HepG2 (cell line): ENCODE results near the gene TREML4. TPM values are rescaled to one million over a fixed set of nuclear protein-coding genes. Genes with fewer than 3 reads are reported as not detected.

Source experiments
- NR1H2 ChIP-seq: sonication (generic); formaldehyde crosslinking; IDR thresholded peaks from 2 replicates; pipeline ENCODE4 v1.8.1; 2022; ENCODE audit warnings: low read depth, missing genetic modification reagents, borderline replicate concordance
- polyA plus RNA-seq, 8 experiments: library from polyadenylated mRNA; depleted of rRNA in 3 of 8; stranded (reverse) in 7 of 8; unstranded in 1 of 8; fragments of >200 nt; fragmentation: Illumina TruSeq in 4 of 8; extraction: Trizol in 4 of 8; gene quantifications; 2 replicates each; pipeline versions ENCODE4 v1.2.1 to v1.2.3, GENCODE V29; 2011 to 2016; ENCODE audit warnings: low read depth in 4 of 8, missing spikeins in 1 of 8, mixed read lengths in 1 of 8; ENCODE audit not compliant: insufficient read depth in 1 of 8
- small RNA-seq, 3 experiments: library from RNA; depleted of rRNA; stranded (forward); fragments of <200 nt; gene quantifications; one replicate each; pipeline ENCODE3, GENCODE V24; 2012; ENCODE audit warnings: low read depth in 2 of 3, low replicate concordance in 1 of 3; ENCODE audit not compliant: insufficient read length in 3 of 3, insufficient read depth in 2 of 3
- total RNA-seq, 5 experiments: library from RNA; depleted of rRNA; stranded (reverse); fragments of >200 nt; fragmentation: Illumina TruSeq; extraction: Trizol; gene quantifications; 2 replicates each; pipeline ENCODE4 v1.2.3, GENCODE V29; 2016; ENCODE audit warnings: low read depth in 1 of 5
- TF ChIP-seq, protein P1 (sequence below): IDR thresholded peaks from 2 replicates; pipeline ENCODE4 v1.6.1; 2016; ENCODE audit warnings: missing biosample characterization, missing genetic modification reagents, low read depth

Gene TREML4
- total and polyA plus RNA-seq, 2 of the 13 experiments (the other 11 are each of a cell fraction or from before 2014, with no cell fraction given) = not detected

DNA sequence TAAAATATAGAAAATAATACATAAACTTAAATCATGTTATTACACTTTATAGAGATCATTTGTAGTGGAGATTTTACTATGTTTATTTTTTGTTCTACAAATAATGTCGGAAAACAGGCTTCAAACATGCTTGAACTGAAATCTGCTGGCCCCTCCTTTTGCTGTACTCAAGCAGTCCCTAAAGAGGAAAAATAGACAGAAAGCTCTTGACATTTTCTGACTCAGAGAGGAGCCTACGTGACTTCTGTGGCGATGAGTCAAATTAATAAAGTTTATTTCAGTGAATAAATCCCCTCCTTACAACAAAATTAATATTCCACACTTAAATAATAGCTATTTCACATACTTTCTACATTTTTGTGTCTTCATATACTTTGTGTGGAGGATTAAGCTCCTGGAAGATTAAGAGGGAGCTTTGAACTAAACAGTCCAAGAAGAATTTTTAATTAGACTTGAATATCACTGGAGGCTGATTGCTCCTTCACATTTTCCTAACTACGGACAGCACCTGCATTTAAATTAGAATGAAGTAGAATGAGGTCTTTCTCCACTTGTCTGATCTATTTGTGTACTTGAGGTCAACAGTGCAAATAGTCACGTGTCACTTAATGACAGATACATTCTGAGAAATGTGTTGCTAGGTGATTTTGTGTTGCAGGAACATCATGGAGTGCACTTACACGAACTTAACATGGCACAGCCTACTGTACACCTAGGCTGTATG is 60.0 kb downstream of the TREML4 start (continued):
- TF ChIP-seq, protein P1, sequence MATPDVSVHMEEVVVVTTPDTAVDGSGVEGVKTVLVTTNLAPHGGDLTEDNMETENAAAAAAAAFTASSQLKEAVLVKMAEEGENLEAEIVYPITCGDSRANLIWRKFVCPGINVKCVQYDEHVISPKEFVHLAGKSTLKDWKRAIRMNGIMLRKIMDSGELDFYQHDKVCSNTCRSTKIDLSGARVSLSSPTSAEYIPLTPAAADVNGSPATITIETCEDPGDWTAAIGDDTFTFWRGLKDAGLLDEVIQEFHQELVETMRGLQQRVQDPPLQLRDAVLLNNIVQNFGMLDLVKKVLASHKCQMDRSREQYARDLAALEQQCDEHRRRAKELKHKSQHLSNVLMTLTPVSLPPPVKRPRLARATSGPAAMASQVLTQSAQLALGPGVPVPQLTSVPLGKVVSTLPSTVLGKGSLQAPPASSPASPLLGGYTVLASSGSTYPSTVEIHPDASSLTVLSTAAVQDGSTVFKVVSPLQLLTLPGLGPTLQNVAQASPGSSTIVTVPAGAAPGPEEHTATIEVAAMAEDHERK = no peak
- TF ChIP-seq NR1H2 = no peak

Small RNA genes within 50 kb of the gene (small RNA-seq; reads per million reads assigned to genes)
- 0 reads per million in 3 experiments for gene AL391903.2
- 0 reads per million in 3 experiments for gene AL391903.3
- gene RNA5SP207 = 0 reads per million in 3 experiments

Other genes with a start within 250 kb of the TREML4 start
- gene UNC5CL, start 189.1 kb upstream of the TREML4 start, total RNA-seq (2016; rRNA removed; fragmentation: Illumina TruSeq; extraction: Trizol) = 0.87 and 2.4 TPM in 2 replicates
- 2.5 TPM in 2 replicates for gene UNC5CL, start 189.1 kb upstream of the TREML4 start, polyA plus RNA-seq (2011; rRNA removed)
- gene TSPO2, start 185.9 kb upstream of the TREML4 start, total RNA-seq (2016; rRNA removed; fragmentation: Illumina TruSeq; extraction: Trizol) = not detected in 2 replicates
- 0.14 and 0.55 TPM in 2 replicates for gene TSPO2, start 185.9 kb upstream of the TREML4 start, polyA plus RNA-seq (2011; rRNA removed)
- gene APOBEC2, start 175.1 kb upstream of the TREML4 start, total RNA-seq (2016; rRNA removed; fragmentation: Illumina TruSeq; extraction: Trizol) = 0.09 and 0.35 TPM in 2 replicates
- gene APOBEC2, start 175.1 kb upstream of the TREML4 start, polyA plus RNA-seq (2011; rRNA removed) = not detected in 2 replicates
- gene OARD1, start 156.0 kb upstream of the TREML4 start, total RNA-seq (2016; rRNA removed; fragmentation: Illumina TruSeq; extraction: Trizol) = 49.0 and 60.4 TPM in 2 replicates
- 14.0 and 18.4 TPM in 2 replicates for gene OARD1, start 156.0 kb upstream of the TREML4 start, polyA plus RNA-seq (2011; rRNA removed)
- gene NFYA, start 155.4 kb upstream of the TREML4 start, total RNA-seq (2016; rRNA removed; fragmentation: Illumina TruSeq; extraction: Trizol) = 22.9 and 52.0 TPM in 2 replicates
- gene NFYA, start 155.4 kb upstream of the TREML4 start, polyA plus RNA-seq (2011; rRNA removed) = 14.8 and 16.0 TPM in 2 replicates
- not detected in 2 replicates for gene TREML1, start 74.0 kb upstream of the TREML4 start, total RNA-seq (2016; rRNA removed; fragmentation: Illumina TruSeq; extraction: Trizol)
- not detected in 2 replicates for gene TREML1, start 74.0 kb upstream of the TREML4 start, polyA plus RNA-seq (2011; rRNA removed)
- gene TREM2, start 65.2 kb upstream of the TREML4 start, total RNA-seq (2016; rRNA removed; fragmentation: Illumina TruSeq; extraction: Trizol) = 0.11 TPM in 1 of 2 replicates, not detected in the other
- gene TREM2, start 65.2 kb upstream of the TREML4 start, polyA plus RNA-seq (2011; rRNA removed) = not detected in 2 replicates
- gene TREML2, start 27.2 kb upstream of the TREML4 start, total RNA-seq (2016; rRNA removed; fragmentation: Illumina TruSeq; extraction: Trizol) = not detected in 2 replicates
- gene TREML2, start 27.2 kb upstream of the TREML4 start, polyA plus RNA-seq (2011; rRNA removed) = not detected in 2 replicates
- gene TREM1, start 58.3 kb downstream of the TREML4 start, total RNA-seq (2016; rRNA removed; fragmentation: Illumina TruSeq; extraction: Trizol) = not detected in 2 replicates
- gene TREM1, start 58.3 kb downstream of the TREML4 start, polyA plus RNA-seq (2011; rRNA removed) = 0.27 and 0.49 TPM in 2 replicates
- gene NCR2, start 107.3 kb downstream of the TREML4 start, total RNA-seq (2016; rRNA removed; fragmentation: Illumina TruSeq; extraction: Trizol) = not detected in 2 replicates
- gene NCR2, start 107.3 kb downstream of the TREML4 start, polyA plus RNA-seq (2011; rRNA removed) = not detected in 2 replicates